ENCODE data around the gene TMX3.
A peak's percentile ranks its signal among the peaks of the same experiment; 100 is the strongest.

TMX3 gene, protein sequence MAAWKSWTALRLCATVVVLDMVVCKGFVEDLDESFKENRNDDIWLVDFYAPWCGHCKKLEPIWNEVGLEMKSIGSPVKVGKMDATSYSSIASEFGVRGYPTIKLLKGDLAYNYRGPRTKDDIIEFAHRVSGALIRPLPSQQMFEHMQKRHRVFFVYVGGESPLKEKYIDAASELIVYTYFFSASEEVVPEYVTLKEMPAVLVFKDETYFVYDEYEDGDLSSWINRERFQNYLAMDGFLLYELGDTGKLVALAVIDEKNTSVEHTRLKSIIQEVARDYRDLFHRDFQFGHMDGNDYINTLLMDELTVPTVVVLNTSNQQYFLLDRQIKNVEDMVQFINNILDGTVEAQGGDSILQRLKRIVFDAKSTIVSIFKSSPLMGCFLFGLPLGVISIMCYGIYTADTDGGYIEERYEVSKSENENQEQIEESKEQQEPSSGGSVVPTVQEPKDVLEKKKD

DNA sequence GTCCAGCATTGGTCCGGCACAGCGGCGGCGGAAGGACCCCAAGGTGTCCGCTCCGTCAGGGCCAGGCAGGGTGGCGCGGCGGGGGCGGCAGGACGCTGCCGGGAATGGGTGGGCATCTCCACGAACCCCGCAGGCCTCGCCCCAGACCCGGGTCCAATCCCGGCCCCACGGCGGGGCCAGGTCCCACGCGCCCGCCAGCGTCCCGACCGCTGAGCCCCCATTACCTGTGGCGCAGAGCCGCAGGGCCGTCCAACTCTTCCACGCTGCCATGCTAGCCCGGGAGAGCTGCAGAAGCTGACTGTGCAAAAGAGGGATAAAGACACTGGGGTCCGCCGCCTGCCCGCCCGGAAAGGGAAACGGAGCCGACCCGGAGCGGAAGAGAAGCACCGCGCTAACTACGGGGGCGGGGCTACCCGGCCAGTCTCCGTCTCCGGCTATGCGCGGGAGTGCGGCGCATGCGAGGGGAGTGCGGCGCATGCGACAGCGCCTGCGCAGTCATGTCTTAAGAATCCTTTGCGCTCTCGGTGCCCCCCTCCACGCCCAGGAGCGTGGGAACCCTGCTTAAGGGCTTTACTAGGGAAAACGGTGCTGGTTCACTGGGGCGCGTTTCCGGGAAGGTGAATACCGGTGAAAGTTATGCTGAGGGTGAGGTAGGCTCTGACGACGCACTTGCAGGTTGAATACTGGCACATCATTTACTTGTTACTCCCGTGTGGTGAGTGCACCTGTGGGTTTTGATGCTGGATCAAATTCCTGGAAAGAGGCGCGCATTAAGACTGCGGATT is at the start of gene TMX3:
Gene TMX3, minus strand, starts transcription at position 397 of the 785 bp plus-strand sequence. Its CDS starts 127 bp downstream, at position 270.
- peak; percentile 81 for DNase-seq (ENCODE audit: low read depth, low spot score)

DNA sequence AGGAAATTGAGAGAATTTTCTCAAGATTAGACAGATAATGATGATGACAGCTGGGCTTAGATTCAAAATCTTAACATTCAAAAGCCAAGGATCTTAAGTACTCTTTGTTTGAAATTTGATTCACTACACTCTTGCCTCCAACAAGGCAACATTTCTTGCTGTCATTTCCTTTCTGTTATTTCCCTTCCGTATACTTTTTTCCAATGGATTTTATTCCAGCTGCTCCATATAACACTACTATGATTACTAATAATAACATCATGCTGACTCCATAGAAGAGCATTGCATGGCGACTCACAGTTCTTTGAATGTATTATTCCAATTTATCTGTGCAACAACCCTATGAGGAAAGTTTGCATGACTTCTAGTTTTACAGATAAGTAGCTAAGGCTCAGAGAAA is 49.1 kb upstream of the TMX3 start:
- DNase-seq (ENCODE audit: low read depth, low spot score): no peak

DNA sequence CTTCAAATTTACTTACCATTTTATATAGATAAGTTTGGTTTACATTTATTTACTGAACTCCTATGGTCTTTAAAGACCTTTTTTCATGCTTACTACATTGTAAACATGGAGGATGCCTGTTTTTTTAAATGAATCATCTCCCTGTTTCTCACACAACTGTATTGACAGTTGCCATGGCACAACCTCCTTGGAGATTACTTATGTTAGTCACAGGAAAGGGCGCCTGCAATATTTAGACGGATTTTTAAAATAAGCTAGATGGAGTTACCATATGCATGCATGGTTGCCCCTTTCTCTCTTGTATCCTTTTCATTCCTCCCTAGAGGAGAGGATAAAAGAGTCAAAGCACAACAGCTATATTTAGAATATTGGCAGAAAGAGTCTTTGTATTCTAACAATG is 48.2 kb upstream of the TMX3 start:
- peak; percentile 55 for DNase-seq (ENCODE audit: low read depth, low spot score)

DNA sequence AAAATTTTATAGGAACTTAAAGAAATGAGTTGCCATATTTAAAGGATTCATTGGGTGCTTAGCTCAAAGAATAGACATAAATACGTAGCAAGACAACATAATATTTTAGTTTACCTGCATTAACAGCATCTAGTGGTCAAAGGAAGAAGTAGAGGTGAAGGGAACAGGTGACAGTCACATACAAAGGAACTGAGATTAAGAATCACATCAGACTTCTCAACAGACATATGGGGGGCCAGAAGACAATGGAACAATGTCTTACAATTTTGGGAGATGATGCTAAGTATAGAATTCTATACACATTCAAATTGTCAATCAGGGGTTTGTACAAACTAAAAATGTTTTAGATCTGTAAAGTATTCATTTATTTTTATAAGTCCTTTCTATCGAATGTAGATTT is 44.4 kb upstream of the TMX3 start:
- DNase-seq (ENCODE audit: low read depth, low spot score): no peak

DNA sequence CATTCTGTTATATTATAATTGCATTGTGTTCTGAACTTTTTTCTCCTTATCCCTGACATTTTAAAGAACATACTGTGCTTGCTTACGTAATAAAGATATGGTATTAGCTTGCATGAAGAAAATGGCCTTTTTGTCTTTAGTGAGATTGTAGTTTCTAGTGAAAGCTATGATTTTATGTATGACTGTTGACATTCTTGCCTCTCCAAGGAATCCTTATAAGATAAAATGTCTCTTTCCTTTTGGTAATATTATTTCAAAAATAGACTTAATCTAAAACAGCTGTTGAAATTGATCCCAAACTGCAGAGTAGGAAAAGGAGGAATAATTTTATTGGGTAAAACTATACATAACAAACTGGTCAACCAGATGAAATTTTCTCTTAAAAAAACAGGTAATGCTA is 42.2 kb upstream of the TMX3 start:
- DNase-seq (ENCODE audit: low read depth, low spot score): no peak

DNA sequence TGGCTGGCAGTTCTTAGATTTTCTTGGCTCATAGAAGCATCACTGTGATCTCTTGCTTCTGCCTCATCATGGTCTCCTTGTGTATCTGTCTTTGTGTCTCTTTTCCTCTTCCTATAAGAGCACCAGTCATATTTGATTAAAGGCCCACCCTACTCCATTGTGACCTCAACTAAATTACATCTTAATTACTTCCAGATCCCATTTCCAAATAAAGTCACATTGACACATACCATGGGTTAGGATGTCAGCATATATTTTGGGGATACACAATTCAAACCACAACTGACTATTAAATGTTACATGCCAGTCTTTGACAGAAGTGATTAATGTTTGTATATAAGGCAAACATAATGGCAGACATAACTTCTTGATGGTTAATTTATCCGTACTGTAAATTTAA is 27.3 kb upstream of the TMX3 start:
- no peak for DNase-seq (ENCODE audit: low read depth, low spot score)

DNA sequence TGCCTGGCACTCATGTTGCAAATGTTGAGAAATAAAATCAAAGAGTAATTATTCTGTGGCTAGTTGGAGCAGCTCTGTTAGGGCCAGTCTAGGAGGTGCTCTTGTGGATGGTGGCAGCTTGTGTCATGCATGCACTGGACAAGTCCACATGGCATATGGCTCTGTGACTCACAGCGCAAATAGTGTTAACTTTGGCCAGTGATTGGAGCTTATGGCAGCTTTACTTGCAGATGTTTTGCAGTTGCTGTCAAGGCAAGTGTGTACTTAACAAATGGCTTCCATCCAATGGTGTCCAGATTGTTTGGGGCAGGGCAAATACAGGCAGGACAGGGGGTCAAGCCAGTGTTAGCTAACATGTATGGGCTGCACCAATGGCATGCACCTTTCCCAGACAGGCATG is 26.1 kb upstream of the TMX3 start:
- DNase-seq (ENCODE audit: low read depth, low spot score): no peak

DNA sequence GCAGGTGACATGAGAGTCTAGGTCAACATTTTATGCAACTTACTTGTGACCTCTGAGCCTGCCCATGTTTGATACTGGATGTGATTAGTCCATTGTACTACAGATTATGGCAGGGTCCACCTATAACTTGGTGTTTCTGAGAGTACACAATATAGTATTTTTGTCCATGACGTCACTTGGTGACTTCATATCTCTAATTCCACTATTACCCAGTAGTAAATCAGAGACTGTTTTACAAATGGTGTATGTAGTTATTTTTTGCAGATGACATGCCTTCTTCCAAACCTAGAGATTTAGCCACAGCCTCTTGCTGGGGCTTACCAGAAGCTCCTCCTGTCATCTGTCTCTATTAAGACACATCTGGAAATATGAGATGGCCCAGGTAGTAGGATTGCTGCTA is 24.6 kb upstream of the TMX3 start:
- DNase-seq (ENCODE audit: low read depth, low spot score): no peak

DNA sequence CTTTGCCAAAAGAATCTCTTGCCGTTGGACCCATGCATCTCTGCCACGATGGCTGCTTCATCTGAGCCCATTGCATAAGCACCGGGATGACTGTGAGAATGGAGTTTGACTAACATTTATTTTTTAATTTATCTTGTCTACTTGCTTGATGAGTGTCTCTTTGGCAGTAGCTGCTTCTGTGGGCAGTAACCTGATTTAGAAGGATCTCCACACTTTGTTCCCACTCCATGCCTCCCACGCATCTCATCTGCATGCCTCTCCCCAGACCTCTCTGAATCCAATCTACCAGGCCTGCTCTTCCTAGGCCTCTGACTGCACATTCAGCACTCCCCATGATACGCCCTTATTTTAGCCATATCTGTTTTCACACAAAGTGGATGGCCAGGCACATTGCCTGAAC is 23.7 kb upstream of the TMX3 start:
- no peak for DNase-seq (ENCODE audit: low read depth, low spot score)

DNA sequence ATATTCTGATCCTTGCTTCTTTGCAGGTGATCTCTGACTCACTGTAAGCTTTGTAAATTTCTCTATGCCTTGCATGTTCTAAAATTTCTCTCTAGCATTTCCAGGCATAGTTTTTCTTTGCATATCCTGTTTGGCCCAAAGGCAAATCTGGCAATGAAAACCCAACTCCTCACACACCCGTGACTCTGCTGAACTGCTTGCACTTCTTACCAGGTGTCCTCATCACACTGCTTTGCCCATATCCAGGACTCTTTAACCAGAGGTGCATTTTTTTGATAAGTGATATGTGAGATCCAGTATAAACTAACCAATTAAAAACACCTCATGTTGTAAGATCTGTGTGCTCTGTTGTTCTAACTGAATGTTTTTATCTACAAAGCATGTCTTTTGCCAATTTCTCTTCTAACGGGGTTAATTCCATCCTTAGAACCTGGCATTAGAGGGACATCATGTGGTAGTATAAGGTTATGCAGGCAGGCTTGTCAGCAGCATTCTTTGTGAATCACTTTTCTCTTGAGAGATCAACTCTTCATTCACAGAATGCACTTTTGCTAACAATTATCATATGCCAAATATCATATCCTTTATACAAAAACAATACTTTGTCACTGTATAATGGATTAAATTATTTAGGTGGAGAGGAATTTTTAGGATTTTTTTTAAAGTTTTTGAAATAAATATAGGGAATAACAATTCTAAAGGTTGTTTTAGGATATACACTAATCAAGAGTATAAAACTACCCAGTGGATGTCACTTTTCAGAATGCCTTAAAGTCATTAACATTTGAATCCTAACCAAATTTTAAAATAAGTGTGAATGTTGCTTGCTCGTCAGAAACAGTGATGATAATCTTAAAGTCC is 20.8 kb upstream of the TMX3 start:
- DNase-seq (ENCODE audit: low read depth, low spot score): no peak

DNA sequence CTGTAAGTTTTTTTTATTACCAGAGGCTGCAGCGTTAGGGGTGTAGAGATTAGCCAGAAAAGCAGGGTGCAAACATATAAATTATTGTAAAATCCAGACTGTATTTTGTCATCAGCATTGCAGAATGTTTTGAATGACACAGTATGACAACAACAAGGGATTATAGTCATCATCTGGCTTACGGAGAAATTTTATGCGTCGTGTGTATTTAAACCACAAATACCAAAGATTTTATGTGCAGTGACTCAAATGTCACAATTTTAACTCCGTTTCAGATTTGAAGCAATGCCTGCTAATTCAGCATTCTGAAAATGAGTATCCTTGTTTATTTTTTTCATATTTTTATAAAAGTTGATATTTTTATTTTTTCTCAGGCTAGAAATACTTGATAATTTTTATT is 19.4 kb upstream of the TMX3 start:
- DNase-seq (ENCODE audit: low read depth, low spot score): no peak

DNA sequence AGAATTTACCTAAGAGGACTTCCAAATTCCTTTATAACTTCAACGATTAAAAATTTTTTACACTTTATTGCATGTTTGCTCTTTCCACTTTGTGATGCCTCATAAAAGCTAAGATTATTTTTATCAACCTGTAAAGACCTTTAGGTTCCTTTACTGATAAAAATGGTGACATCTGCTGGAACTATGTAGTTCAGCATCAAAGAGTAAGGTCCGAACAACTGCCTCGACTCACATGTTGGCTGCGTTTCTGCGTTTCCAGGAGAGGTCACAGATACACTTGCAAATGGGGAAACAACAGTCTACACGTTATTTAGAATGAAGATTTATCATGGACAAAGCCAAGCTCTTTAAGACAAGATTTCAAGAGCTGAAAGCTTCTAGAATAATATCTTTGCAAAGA is 18.8 kb upstream of the TMX3 start:
- DNase-seq (ENCODE audit: low read depth, low spot score): no peak

DNA sequence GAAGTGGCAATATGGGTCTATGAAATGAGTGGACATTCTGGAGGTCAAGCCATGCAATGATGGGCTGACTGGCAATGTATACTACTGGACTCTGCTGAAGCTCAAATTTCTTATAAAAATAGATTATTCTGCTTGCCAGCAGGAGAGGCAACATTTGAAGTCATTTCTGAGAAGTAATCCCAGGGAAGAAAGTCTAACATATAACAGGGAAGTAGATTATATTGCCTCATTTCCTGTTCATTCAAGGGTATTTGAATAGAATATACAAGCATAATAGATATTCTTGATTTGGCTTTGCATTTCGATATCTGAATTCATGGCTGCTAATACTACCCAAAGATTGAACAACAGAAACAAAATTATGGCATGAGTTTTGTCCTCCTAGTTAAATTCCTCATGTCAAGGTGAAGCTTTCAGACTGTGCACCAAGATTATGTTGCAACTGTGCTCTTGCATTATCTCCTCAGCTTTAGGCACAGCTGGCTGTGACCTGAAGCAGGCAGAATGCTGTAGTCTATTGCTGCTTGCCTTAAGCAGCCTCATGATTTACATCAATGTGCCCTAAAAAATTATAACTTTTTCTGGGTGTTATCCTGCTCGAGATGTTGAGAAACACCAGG is 13.3 kb upstream of the TMX3 start:
- DNase-seq (ENCODE audit: low read depth, low spot score): no peak

DNA sequence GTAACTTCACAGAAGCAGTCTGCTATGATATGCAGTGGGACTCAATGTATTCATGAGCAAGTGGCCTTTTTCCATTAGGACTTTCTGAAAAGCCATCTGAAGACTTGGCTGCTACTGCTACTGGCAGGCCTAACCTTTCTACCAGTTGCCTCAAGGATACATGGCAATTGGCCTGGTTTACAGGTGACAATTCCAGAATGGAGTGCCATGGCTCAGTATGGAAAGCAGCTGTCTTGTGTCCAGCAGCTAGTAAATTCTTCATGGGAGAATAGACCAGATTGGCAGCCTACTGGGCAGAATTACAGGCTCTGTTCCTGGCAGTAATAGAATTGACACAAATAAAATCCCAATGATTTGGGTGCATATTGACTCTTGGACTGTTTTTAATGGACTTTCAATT is 12.6 kb upstream of the TMX3 start:
- no peak for DNase-seq (ENCODE audit: low read depth, low spot score)

DNA sequence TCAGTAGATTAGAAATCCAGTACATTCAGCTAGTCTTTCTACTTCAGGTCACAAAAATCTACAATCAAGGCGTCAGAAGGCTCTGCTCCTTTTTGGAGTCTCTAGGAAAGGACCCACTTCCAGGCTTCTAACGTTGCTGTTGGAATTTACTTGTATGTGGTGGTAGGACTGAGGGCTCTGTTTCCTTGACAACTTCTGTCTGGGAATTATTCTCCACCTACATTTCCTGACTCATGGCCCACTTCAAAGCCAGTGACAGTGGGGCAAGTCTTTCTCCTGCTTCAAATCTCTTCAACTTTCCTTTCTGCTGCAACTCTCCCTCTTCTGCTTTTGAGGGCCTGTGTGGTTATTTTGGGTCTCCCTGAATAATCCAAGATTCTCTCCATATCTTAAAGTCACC is 10.4 kb upstream of the TMX3 start:
- DNase-seq (ENCODE audit: low read depth, low spot score): no peak

DNA sequence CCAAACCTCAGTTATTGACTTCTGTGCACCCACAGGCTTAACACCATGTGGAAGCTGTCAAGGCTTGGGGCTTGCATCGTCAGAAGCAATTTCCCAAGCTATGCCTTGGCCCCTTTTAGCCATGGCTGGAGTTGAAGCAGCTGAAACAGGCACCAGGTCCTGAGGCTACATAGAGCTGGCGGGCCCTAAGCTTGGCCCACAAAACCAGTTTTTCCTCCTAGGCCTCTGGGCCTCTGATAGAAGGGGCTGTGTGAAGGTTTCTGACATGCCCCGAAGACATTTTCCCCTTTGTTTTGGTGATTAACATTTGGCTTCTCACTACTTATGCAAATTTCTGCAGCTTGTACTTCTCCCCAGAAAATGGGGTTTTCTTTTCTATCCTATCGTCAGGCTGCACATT is 9.1 kb upstream of the TMX3 start:
- no peak for DNase-seq (ENCODE audit: low read depth, low spot score)

DNA sequence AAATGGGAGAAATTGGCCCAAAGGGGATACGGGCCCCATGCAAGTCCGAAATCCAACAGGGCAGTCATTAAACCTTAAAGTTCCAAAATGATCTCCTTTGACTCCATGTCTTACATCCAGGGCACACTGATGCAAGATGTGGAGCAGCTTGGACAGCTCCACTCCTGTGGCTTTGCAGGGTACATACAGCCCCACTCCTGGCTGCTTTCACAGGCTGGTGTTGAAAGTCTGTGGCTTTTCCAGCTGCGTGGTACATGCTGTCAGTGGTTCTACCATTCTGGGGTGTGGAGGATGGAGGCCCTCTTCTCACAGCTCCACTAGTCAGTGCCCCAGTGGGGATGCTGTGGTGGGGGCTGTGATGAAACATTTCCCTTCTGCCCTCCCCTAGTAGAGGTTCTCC is 8.6 kb upstream of the TMX3 start:
- no peak for DNase-seq (ENCODE audit: low read depth, low spot score)

DNA sequence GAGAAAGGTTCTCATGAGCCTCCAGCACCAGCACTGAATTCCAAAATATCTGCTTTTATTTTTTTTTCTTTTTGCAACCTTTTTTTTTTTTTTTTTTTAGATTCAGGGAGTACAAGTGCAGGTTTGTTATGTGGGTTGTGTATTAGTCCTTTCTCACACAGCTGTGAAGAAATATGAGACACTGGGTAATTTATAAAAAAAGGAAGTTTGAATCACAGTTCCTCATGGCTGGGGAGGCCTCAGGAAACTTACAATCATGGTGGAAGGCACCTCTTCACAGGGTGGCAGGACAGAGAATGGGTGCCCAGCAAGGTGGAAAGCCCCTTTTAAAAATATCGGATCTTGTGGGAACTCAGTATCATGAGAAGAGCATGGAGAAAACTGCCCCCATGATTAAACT is 7.9 kb upstream of the TMX3 start:
- no peak for DNase-seq (ENCODE audit: low read depth, low spot score)

DNA sequence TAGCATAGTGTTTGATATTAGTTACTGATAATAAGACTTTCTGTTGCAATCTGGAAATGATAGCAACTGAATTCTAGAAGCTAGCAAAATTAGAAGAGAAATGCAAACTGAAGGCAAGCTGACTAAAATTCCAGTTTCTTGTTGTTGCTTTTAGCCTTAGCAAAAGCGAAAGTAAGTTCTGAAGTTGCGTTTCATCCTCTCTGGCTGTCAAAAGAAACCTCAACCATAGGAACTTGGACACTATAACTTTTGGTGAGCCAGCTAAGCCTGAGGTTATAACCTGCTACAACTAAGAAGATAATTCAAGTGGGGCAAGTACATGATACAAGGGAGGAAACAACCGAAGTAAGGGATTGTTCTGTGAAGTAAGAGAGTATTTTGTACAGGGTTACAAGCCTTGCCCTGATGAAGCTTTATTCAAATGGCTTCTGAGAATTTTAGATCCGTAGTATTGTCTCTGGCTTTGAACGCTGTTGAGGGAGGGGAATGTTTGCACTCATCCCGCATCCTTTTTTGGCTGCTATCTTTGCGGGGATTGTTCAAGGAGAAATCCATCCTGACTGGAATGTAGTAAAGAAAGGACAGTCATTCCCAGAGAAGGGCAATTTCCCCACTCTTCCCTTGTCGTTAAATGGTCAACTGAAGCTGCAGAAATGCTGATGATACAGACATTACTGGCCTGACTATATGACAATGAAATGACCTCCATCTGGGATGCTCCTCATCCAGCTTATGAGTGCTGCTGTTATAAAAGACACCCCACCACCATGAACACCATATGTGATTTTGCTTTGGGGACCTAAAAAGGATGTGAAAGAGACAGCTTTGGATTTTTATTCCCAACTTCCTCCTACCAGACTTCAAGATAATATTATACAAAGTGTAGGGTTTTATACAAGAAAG is 7.0 kb upstream of the TMX3 start:
- no peak for DNase-seq (ENCODE audit: low read depth, low spot score)

DNA sequence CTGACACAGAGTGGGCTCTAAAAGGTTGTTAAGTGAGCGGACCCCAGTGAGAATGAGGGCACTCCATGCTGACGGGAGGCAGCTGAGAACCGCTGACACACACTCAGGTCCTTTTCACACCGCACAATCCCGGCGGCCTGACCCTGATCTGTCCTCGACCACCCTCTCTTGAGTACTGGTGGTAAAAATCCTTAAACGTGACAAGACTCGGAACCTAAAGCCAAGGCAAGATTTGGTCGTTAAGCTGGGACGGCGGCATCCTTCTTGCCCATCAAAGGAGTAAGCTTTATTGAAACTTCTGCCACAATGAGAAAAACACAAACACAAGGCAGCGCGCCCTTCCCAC is 569 bp downstream of the TMX3 start:
- DNase-seq (ENCODE audit: low read depth, low spot score): no peak

DNA sequence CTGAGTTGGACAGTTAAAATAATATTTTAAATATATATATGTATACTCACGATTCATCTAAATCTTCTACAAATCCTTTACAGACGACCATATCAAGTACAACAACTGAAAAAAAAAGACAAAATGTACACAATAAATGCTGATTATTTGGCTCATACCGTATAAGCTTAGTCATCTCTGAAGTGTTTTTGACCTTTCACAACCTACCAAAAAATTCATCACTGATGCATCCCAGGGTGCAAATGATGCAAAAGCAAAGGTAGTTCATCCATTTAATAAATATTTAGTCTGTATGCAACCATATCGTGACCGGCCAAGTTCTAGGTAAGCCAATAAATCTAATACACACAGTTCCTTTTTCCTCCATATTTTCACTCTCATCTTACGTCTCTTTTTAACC is 1.1 kb downstream of the TMX3 start:
- no peak for DNase-seq (ENCODE audit: low read depth, low spot score)

All from brain pericyte (primary cell).